ENCODE measurements around the gene ACSM3.
"Not testable (repeated sequence)": the region's sequence is repeated elsewhere in the genome, so short reads cannot be mapped to it uniquely, and the experiment has no call there.

Gene ACSM3

GRCh38 chr16:20805684-20806167 is 41.9 kb downstream of the ACSM3 start:
- Histone ChIP-seq H3K9ac (ENCODE audit: low read length in 2 of 2) (peak overlapping the region; percentile 88 to 90), H3K4me3 (ENCODE audit: low read length in 2 of 2) (peak overlapping the region; percentile 77 to 94), H3K27ac (ENCODE audit: low read length) (peak overlapping the region; percentile 87)
- H3K36me3 ChIP-seq (ENCODE audit: control insufficient read depth in 2 of 2, insufficient read depth in 2 of 2, low read length in 2 of 2); H3K27me3 ChIP-seq (ENCODE audit: control insufficient read depth in 1 of 2, insufficient read depth in 2 of 2, low read length in 2 of 2); H3K4me1 ChIP-seq (ENCODE audit: control insufficient read depth, insufficient read depth, low read length); H3K9me3 ChIP-seq (ENCODE audit: control insufficient read depth in 2 of 2, low read length in 2 of 2): not testable (repeated sequence)

GRCh38 chr16:20806168-20807050 is 42.6 kb downstream of the ACSM3 start, which contains the start of the genes ERI2 and REXO5:
Gene ERI2, minus strand, starts transcription at chr16:20806472. Its CDS starts 42 bp downstream, at chr16:20806430.
Gene REXO5, plus strand, starts transcription at chr16:20806527. Its CDS starts 427 bp downstream, at chr16:20806954.
- peak within 1 kb of the TSS; percentile 77 to 94 for H3K4me3 ChIP-seq (ENCODE audit: low read length in 2 of 2)
- H3K9ac ChIP-seq (ENCODE audit: low read length in 2 of 2): peak within 1 kb of the TSS; percentile 88 to 90
- peaks cover 8% of the 10 kb centered on the region for H3K4me1 ChIP-seq (ENCODE audit: control insufficient read depth, insufficient read depth, low read length)
- H3K9me3 ChIP-seq (ENCODE audit: control insufficient read depth in 2 of 2, low read length in 2 of 2): no peaks in the 10 kb centered on the region
- H3K27ac ChIP-seq (ENCODE audit: low read length): peak within 1 kb of the TSS; percentile 87
- no peaks in the 10 kb centered on the region for H3K27me3 ChIP-seq (ENCODE audit: control insufficient read depth in 1 of 2, insufficient read depth in 2 of 2, low read length in 2 of 2)
- H3K36me3 ChIP-seq (ENCODE audit: control insufficient read depth in 2 of 2, insufficient read depth in 2 of 2, low read length in 2 of 2): no peaks in the 10 kb centered on the region

GRCh38 chr16:20807862-20808261 is 44.0 kb downstream of the ACSM3 start:
- Histone ChIP-seq H3K27ac (ENCODE audit: low read length) (no peak overlapping the region), H3K9me3 (ENCODE audit: control insufficient read depth in 2 of 2, low read length in 2 of 2) (no peaks in the 10 kb centered on the region), H3K9ac (ENCODE audit: low read length in 2 of 2) (no peak overlapping the region), H3K4me3 (ENCODE audit: low read length in 2 of 2) (no peak overlapping the region), H3K4me1 (ENCODE audit: control insufficient read depth, insufficient read depth, low read length) (peaks cover 8% of the 10 kb centered on the region), H3K27me3 (ENCODE audit: control insufficient read depth in 1 of 2, insufficient read depth in 2 of 2, low read length in 2 of 2) (no peaks in the 10 kb centered on the region), H3K36me3 (ENCODE audit: control insufficient read depth in 2 of 2, insufficient read depth in 2 of 2, low read length in 2 of 2) (no peaks in the 10 kb centered on the region)

- no peaks in the 10 kb centered on the region for H3K27me3 ChIP-seq (ENCODE audit: control insufficient read depth in 1 of 2, insufficient read depth in 2 of 2, low read length in 2 of 2)
- H3K9ac ChIP-seq (ENCODE audit: low read length in 2 of 2): no peak overlapping the region
- no peak overlapping the region for H3K27ac ChIP-seq (ENCODE audit: low read length)
- no peak overlapping the region for H3K4me3 ChIP-seq (ENCODE audit: low read length in 2 of 2)
- H3K9me3 ChIP-seq (ENCODE audit: control insufficient read depth in 2 of 2, low read length in 2 of 2): no peaks in the 10 kb centered on the region
- H3K4me1 ChIP-seq (ENCODE audit: control insufficient read depth, insufficient read depth, low read length): peaks cover 5% of the 10 kb centered on the region
- H3K36me3 ChIP-seq (ENCODE audit: control insufficient read depth in 2 of 2, insufficient read depth in 2 of 2, low read length in 2 of 2): no peaks in the 10 kb centered on the region
Observed at GRCh38 chr16:20811889-20812439, 48.1 kb downstream of the ACSM3 start.

- Histone ChIP-seq H3K9me3 (ENCODE audit: control insufficient read depth in 2 of 2, low read length in 2 of 2) (no peaks in the 10 kb centered on the region), H3K9ac (ENCODE audit: low read length in 2 of 2) (no peak overlapping the region), H3K36me3 (ENCODE audit: control insufficient read depth in 2 of 2, insufficient read depth in 2 of 2, low read length in 2 of 2) (no peaks in the 10 kb centered on the region), H3K27ac (ENCODE audit: low read length) (no peak overlapping the region), H3K4me3 (ENCODE audit: low read length in 2 of 2) (no peak overlapping the region), H3K4me1 (ENCODE audit: control insufficient read depth, insufficient read depth, low read length) (no peaks in the 10 kb centered on the region), H3K27me3 (ENCODE audit: control insufficient read depth in 1 of 2, insufficient read depth in 2 of 2, low read length in 2 of 2) (no peaks in the 10 kb centered on the region)
Observed at GRCh38 chr16:20812510-20812909, 48.7 kb downstream of the ACSM3 start.

GRCh38 chr16:20814784-20815183 is 51.0 kb downstream of the ACSM3 start:
- no peak overlapping the region for H3K27ac ChIP-seq (ENCODE audit: low read length)
- H3K9me3 ChIP-seq (ENCODE audit: control insufficient read depth in 2 of 2, low read length in 2 of 2): no peaks in the 10 kb centered on the region
- H3K9ac ChIP-seq (ENCODE audit: low read length in 2 of 2): no peak overlapping the region
- no peaks in the 10 kb centered on the region for H3K36me3 ChIP-seq (ENCODE audit: control insufficient read depth in 2 of 2, insufficient read depth in 2 of 2, low read length in 2 of 2)
- H3K4me3 ChIP-seq (ENCODE audit: low read length in 2 of 2): no peak overlapping the region
- no peaks in the 10 kb centered on the region for H3K4me1 ChIP-seq (ENCODE audit: control insufficient read depth, insufficient read depth, low read length)
- H3K27me3 ChIP-seq (ENCODE audit: control insufficient read depth in 1 of 2, insufficient read depth in 2 of 2, low read length in 2 of 2): no peaks in the 10 kb centered on the region

- no peak overlapping the region for H3K4me3 ChIP-seq (ENCODE audit: low read length in 2 of 2)
- no peaks in the 10 kb centered on the region for H3K27me3 ChIP-seq (ENCODE audit: control insufficient read depth in 1 of 2, insufficient read depth in 2 of 2, low read length in 2 of 2)
- no peak overlapping the region for H3K9ac ChIP-seq (ENCODE audit: low read length in 2 of 2)
- H3K36me3 ChIP-seq (ENCODE audit: control insufficient read depth in 2 of 2, insufficient read depth in 2 of 2, low read length in 2 of 2): no peaks in the 10 kb centered on the region
- H3K4me1 ChIP-seq (ENCODE audit: control insufficient read depth, insufficient read depth, low read length): no peaks in the 10 kb centered on the region
- no peak overlapping the region for H3K27ac ChIP-seq (ENCODE audit: low read length)
- H3K9me3 ChIP-seq (ENCODE audit: control insufficient read depth in 2 of 2, low read length in 2 of 2): no peaks in the 10 kb centered on the region
Observed at GRCh38 chr16:20818929-20819585, 55.2 kb downstream of the ACSM3 start.

- H3K9me3 ChIP-seq (ENCODE audit: control insufficient read depth in 2 of 2, low read length in 2 of 2): no peaks in the 10 kb centered on the region
- H3K27ac ChIP-seq (ENCODE audit: low read length): no peak overlapping the region
- H3K4me1 ChIP-seq (ENCODE audit: control insufficient read depth, insufficient read depth, low read length): no peaks in the 10 kb centered on the region
- H3K4me3 ChIP-seq (ENCODE audit: low read length in 2 of 2): no peak overlapping the region
- peaks cover 0 to 4% of the 10 kb centered on the region in 2 donors for H3K36me3 ChIP-seq (ENCODE audit: control insufficient read depth in 2 of 2, insufficient read depth in 2 of 2, low read length in 2 of 2)
- no peaks in the 10 kb centered on the region for H3K27me3 ChIP-seq (ENCODE audit: control insufficient read depth in 1 of 2, insufficient read depth in 2 of 2, low read length in 2 of 2)
- H3K9ac ChIP-seq (ENCODE audit: low read length in 2 of 2): no peak overlapping the region
Observed at GRCh38 chr16:20821682-20822081, 57.9 kb downstream of the ACSM3 start.

- no peaks in the 10 kb centered on the region for H3K27me3 ChIP-seq (ENCODE audit: control insufficient read depth in 1 of 2, insufficient read depth in 2 of 2, low read length in 2 of 2)
- no peak overlapping the region for H3K4me3 ChIP-seq (ENCODE audit: low read length in 2 of 2)
- no peak overlapping the region for H3K9ac ChIP-seq (ENCODE audit: low read length in 2 of 2)
- H3K27ac ChIP-seq (ENCODE audit: low read length): no peak overlapping the region
- no peaks in the 10 kb centered on the region for H3K9me3 ChIP-seq (ENCODE audit: control insufficient read depth in 2 of 2, low read length in 2 of 2)
- H3K4me1 ChIP-seq (ENCODE audit: control insufficient read depth, insufficient read depth, low read length): no peaks in the 10 kb centered on the region
- H3K36me3 ChIP-seq (ENCODE audit: control insufficient read depth in 2 of 2, insufficient read depth in 2 of 2, low read length in 2 of 2): peaks cover 0 to 4% of the 10 kb centered on the region in 2 donors
Observed at GRCh38 chr16:20822521-20823325, 58.9 kb downstream of the ACSM3 start.

- Histone ChIP-seq H3K27ac (ENCODE audit: low read length) (no peak overlapping the region), H3K27me3 (ENCODE audit: control insufficient read depth in 1 of 2, insufficient read depth in 2 of 2, low read length in 2 of 2) (no peaks in the 10 kb centered on the region), H3K4me3 (ENCODE audit: low read length in 2 of 2) (no peak overlapping the region), H3K9me3 (ENCODE audit: control insufficient read depth in 2 of 2, low read length in 2 of 2) (no peaks in the 10 kb centered on the region), H3K36me3 (ENCODE audit: control insufficient read depth in 2 of 2, insufficient read depth in 2 of 2, low read length in 2 of 2) (peaks cover 0 to 4% of the 10 kb centered on the region in 2 donors), H3K4me1 (ENCODE audit: control insufficient read depth, insufficient read depth, low read length) (no peaks in the 10 kb centered on the region), H3K9ac (ENCODE audit: low read length in 2 of 2) (no peak overlapping the region)
Observed at GRCh38 chr16:20826039-20826566, 62.3 kb downstream of the ACSM3 start.
